Measurements from ENCODE around the gene ANAPC7.

GRCh38 chr12:110361216-110361615, 42.3 kb downstream of the ANAPC7 start:
- no peak for TF ChIP-seq NFRKB (IDR thresholded peaks at IDR 0.05)
- no peak for TF ChIP-seq SP2 (CRISPR knock-in tag; IDR thresholded peaks at IDR 0.05)
- TF ChIP-seq EZH2 (conservative IDR thresholded peaks at IDR 0.05; ENCODE audit: low read depth, low read length) = no peak
- TF ChIP-seq MAFG (CRISPR knock-in tag; IDR thresholded peaks at IDR 0.05) = no peak
- TF ChIP-seq, protein P1, sequence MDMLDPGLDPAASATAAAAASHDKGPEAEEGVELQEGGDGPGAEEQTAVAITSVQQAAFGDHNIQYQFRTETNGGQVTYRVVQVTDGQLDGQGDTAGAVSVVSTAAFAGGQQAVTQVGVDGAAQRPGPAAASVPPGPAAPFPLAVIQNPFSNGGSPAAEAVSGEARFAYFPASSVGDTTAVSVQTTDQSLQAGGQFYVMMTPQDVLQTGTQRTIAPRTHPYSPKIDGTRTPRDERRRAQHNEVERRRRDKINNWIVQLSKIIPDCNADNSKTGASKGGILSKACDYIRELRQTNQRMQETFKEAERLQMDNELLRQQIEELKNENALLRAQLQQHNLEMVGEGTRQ (IDR thresholded peaks at IDR 0.05; ENCODE audit: low read depth, low read length) = no peak
- TF ChIP-seq, protein P1 (CRISPR knock-in tag; IDR thresholded peaks at IDR 0.05; ENCODE audit: borderline replicate concordance) = no peak
- no peak for TF ChIP-seq ZNF660 (CRISPR knock-in tag; IDR thresholded peaks at IDR 0.05; ENCODE audit: borderline replicate concordance, low read depth)
- TF ChIP-seq PATZ1 (CRISPR knock-in tag; IDR thresholded peaks at IDR 0.05) = no peak
- no peak for TF ChIP-seq RFX5 (IDR thresholded peaks at IDR 0.05; ENCODE audit: low read depth, low read length)
- TF ChIP-seq ZNF143 (CRISPR knock-in tag; IDR thresholded peaks at IDR 0.05) = no peak

Measured in HepG2 (cell line).